Measurements from ENCODE around the gene KCTD7.
"Not testable (repeated sequence)": the region's sequence is repeated elsewhere in the genome, so short reads cannot be mapped to it uniquely, and the experiment has no call there.

Gene KCTD7

GRCh38 chr7:66619341-66619948, 9.2 kb upstream of the KCTD7 start:
- not testable (repeated sequence) for DNase-seq

- no peak for DNase-seq
Observed at GRCh38 chr7:66626331-66626934, 2.2 kb upstream of the KCTD7 start.

- DNase-seq: no peak
Observed at GRCh38 chr7:66627151-66627681, 1.5 kb upstream of the KCTD7 start.

- DNase-seq: peak in 3 of 6 experiments; percentile 19 to 26 (median 21)
Observed at GRCh38 chr7:66627881-66628360, 760 bp upstream of the KCTD7 start.

GRCh38 chr7:66629222-66630062, 761 bp downstream of the KCTD7 start:
- peak in 1 of 6 experiments; percentile 5 for DNase-seq

- DNase-seq: no peak
Observed at GRCh38 chr7:66630531-66630930, 1.9 kb downstream of the KCTD7 start.

- DNase-seq: peak in 3 of 6 experiments; percentile 21 to 45 (median 30)
Observed at GRCh38 chr7:66631471-66631870, 2.8 kb downstream of the KCTD7 start.

- no peak for DNase-seq
Observed at GRCh38 chr7:66634816-66635215, 6.1 kb downstream of the KCTD7 start.

GRCh38 chr7:66635322-66635981, 6.8 kb downstream of the KCTD7 start:
- DNase-seq: not testable (repeated sequence)

GRCh38 chr7:66635982-66636546, 7.4 kb downstream of the KCTD7 start:
- DNase-seq: not testable (repeated sequence)

- DNase-seq: no peak
Observed at GRCh38 chr7:66638309-66639099, 9.8 kb downstream of the KCTD7 start.

GRCh38 chr7:66639773-66640172, 11.1 kb downstream of the KCTD7 start:
- no peak for DNase-seq

- DNase-seq: no peak
Observed at GRCh38 chr7:66640802-66641525, 12.3 kb downstream of the KCTD7 start.

GRCh38 chr7:66641526-66641871, 12.8 kb downstream of the KCTD7 start:
- no peak for DNase-seq

- DNase-seq: no peak
Observed at GRCh38 chr7:66642186-66642585, 13.5 kb downstream of the KCTD7 start.

- DNase-seq: no peak
Observed at GRCh38 chr7:66642932-66643331, 14.3 kb downstream of the KCTD7 start.

GRCh38 chr7:66643395-66643794, 14.7 kb downstream of the KCTD7 start:
- DNase-seq: no peak

GRCh38 chr7:66651026-66651425, 22.3 kb downstream of the KCTD7 start:
- not testable (repeated sequence) for DNase-seq

- not testable (repeated sequence) for DNase-seq
Observed at GRCh38 chr7:66653719-66654274, 25.1 kb downstream of the KCTD7 start.

- peak; percentile 93 to 98 (median 96) for DNase-seq
Observed at GRCh38 chr7:66654275-66655112, 25.8 kb downstream of the KCTD7 start.

Measured in stimulated activated naive CD4-positive, alpha-beta T cell (primary cell).